ENCODE data around the gene PHF3. TPM values are rescaled to one million over a fixed set of nuclear protein-coding genes. Genes with fewer than 3 reads are reported as not detected.
"Not testable (repeated sequence)": the region's sequence is repeated elsewhere in the genome, so short reads cannot be mapped to it uniquely, and the experiment has no call there.

PHF3 gene
- polyA plus RNA-seq, 2 of the 4 experiments (the other 2 are of a cell fraction), result 13.9 to 28.4 TPM

GRCh38 chr6:63731930-63732329 lies 96.3 kb downstream of the PHF3 start (continued):
- TF ChIP-seq FOXS1 (CRISPR knock-in tag; IDR thresholded peaks at IDR 0.05), result no peak

- POLR2A ChIA-PET, result no interaction called here
These were observed 96.7 kb downstream of the PHF3 start for GRCh38 chr6:63732336-63732735.

GRCh38 chr6:63734923-63735322 lies 99.3 kb downstream of the PHF3 start:
- ATAC-seq (no peak), DNase-seq (ENCODE audit: low read depth in 1 of 2, low spot score in 1 of 2) (no peak), FAIRE-seq (no peak)
- Histone ChIP-seq H3K4me1 (peaks cover 15% of the 10 kb centered on the region), H3K9me3 (no peaks in the 10 kb centered on the region), H3K4me3 (no peak overlapping the region), H3K27ac (no peak overlapping the region), H3K4me2 (no peak overlapping the region; the same call in 2 of the 3 replicates)
- ChIA-PET POLR2A (no interaction called here), CTCF (no interaction called here)
- no peak for TF ChIP-seq HOXB5 (CRISPR knock-in tag; IDR thresholded peaks at IDR 0.05)
- WGBS (ENCODE audit: missing lambda C conversion rate), result 45% methylated on average over 3 of the region's 3 CpGs

More at GRCh38 chr6:63732336-63732735, 96.7 kb downstream of the PHF3 start:
- Histone ChIP-seq H3K4me3 (no peak overlapping the region), H3K27ac (no peak overlapping the region), H3K9me3 (no peaks in the 10 kb centered on the region), H3K4me1 (peaks cover 15% of the 10 kb centered on the region), H3K4me2 (peak overlapping the region; percentile 10; the same call in 2 of the 3 replicates)
- CTCF ChIA-PET, result interaction anchor here (1.5 kb wide), 1 partner anchor 42 kb away, joined by 4 read pairs; no protein-coding TSS in a partner anchor
- FAIRE-seq, result no peak
- DNase-seq (ENCODE audit: low read depth in 1 of 2, low spot score in 1 of 2), result no peak
- no peak for TF ChIP-seq REST (IDR thresholded peaks at IDR 0.05)
- no peak for TF ChIP-seq KDM5A (IDR thresholded peaks at IDR 0.05)
- TF ChIP-seq PHF8 (IDR thresholded peaks at IDR 0.05; ENCODE audit: borderline replicate concordance, low read depth), result no peak
- TF ChIP-seq EHF (CRISPR knock-in tag; IDR thresholded peaks at IDR 0.05), result no peak
- no peak for TF ChIP-seq NR3C1 (IDR thresholded peaks at IDR 0.05)
- no peak for TF ChIP-seq ELK1 (IDR thresholded peaks at IDR 0.05; ENCODE audit: low read depth, low read length)
- TF ChIP-seq ZNF302 (CRISPR knock-in tag; IDR thresholded peaks at IDR 0.05), result no peak
- TF ChIP-seq PBX3 (IDR thresholded peaks at IDR 0.05), result no peak
- no peak for TF ChIP-seq ZC3H11A (IDR thresholded peaks at IDR 0.05)
- ATAC-seq, result no peak
- WGBS (ENCODE audit: missing lambda C conversion rate), result 44% methylated on average over 2 of the region's 2 CpGs

- POLR2A ChIA-PET; FAIRE-seq; DNase-seq (ENCODE audit: low read depth in 1 of 2, low spot score in 1 of 2); H3K27ac ChIP-seq; H3K9me3 ChIP-seq; H3K4me3 ChIP-seq; H3K4me2 ChIP-seq; H3K4me1 ChIP-seq; CTCF ChIA-PET; ATAC-seq: not testable (repeated sequence)
- WGBS (ENCODE audit: missing lambda C conversion rate), result 88% methylated on average over 2 of the region's 2 CpGs
These were observed 102.6 kb downstream of the PHF3 start for GRCh38 chr6:63738190-63738589.
